ENCODE results near the gene SAXO1. TPM values are rescaled to one million over a fixed set of nuclear protein-coding genes. Genes with fewer than 3 reads are reported as not detected.

The SAXO1 gene
- total and polyA plus RNA-seq, 10 donors, result 0.02 to 0.89 (median 0.25) TPM; not detected in 4

- 35 to 56% (median 49%) methylated on average over 4 of the region's 4 CpGs for WGBS, 5 donors
- no peak for DNase-seq
- H3K36me3 ChIP-seq, result no peaks in the 10 kb centered on the region
- no peak overlapping the region for H3K4me3 ChIP-seq
- intact Hi-C loops (cut with DNase I; ENCODE audit: low total_unique reads), result no loop called here
- H3K9me3 ChIP-seq, result peaks cover 0 to 12% (median 5%) of the 10 kb centered on the region in 8 donors
- no peak overlapping the region for H3K27ac ChIP-seq
- no peaks in the 10 kb centered on the region for H3K27me3 ChIP-seq (replicated peaks in 1 of 7)
- H3K4me1 ChIP-seq, result no peaks in the 10 kb centered on the region
- no peak for TF ChIP-seq POLR2A (IDR thresholded peaks at IDR 0.05)
- TF ChIP-seq POLR2AphosphoS5 (IDR thresholded peaks at IDR 0.05), result no peak
- TF ChIP-seq CTCF (IDR thresholded peaks at IDR 0.05 in 8 of 11, conservative IDR thresholded peaks at IDR 0.05 in 3 of 11), result no peak
Measured at GRCh38 chr9:18890372-18890771, 142.6 kb downstream of the SAXO1 start.

- DNase-seq, result no peak
- H3K27ac ChIP-seq, result no peak overlapping the region
- H3K27me3 ChIP-seq (replicated peaks in 1 of 7), result no peaks in the 10 kb centered on the region
- WGBS, 5 donors, result 90 to 97% (median 96%) methylated on average over 5 to 12 of the region's 12 CpGs
- no peaks in the 10 kb centered on the region for H3K36me3 ChIP-seq
- intact Hi-C loops (cut with DNase I; ENCODE audit: low total_unique reads), result no loop called here
- no peak for TF ChIP-seq CTCF (IDR thresholded peaks at IDR 0.05 in 8 of 11, conservative IDR thresholded peaks at IDR 0.05 in 3 of 11)
- no peak for TF ChIP-seq POLR2AphosphoS5 (IDR thresholded peaks at IDR 0.05)
- TF ChIP-seq POLR2A (IDR thresholded peaks at IDR 0.05), result no peak
- no peak overlapping the region for H3K4me3 ChIP-seq
- peaks cover 0 to 3% (median 0%) of the 10 kb centered on the region in 8 donors for H3K9me3 ChIP-seq
- no peaks in the 10 kb centered on the region for H3K4me1 ChIP-seq
Measured at GRCh38 chr9:18889550-18889949, 143.5 kb downstream of the SAXO1 start.

- Histone ChIP-seq H3K4me1 (no peaks in the 10 kb centered on the region), H3K9me3 (peaks cover 0 to 4% (median 0%) of the 10 kb centered on the region in 8 donors), H3K36me3 (no peaks in the 10 kb centered on the region), H3K27me3 (replicated peaks in 1 of 7) (no peaks in the 10 kb centered on the region), H3K27ac (no peak overlapping the region), H3K4me3 (no peak overlapping the region)
- WGBS, 5 donors, result 83 to 96% (median 92%) methylated on average over 1 of the region's 1 CpG
- TF ChIP-seq POLR2AphosphoS5 (IDR thresholded peaks at IDR 0.05), result no peak
- TF ChIP-seq CTCF (IDR thresholded peaks at IDR 0.05 in 8 of 11, conservative IDR thresholded peaks at IDR 0.05 in 3 of 11), result no peak
- no peak for TF ChIP-seq POLR2A (IDR thresholded peaks at IDR 0.05)
- no peak for DNase-seq
- intact Hi-C loops (cut with DNase I; ENCODE audit: low total_unique reads), result no loop called here
Measured at GRCh38 chr9:18888290-18888689, 144.7 kb downstream of the SAXO1 start.

- no peak overlapping the region for H3K4me3 ChIP-seq
- no peak for DNase-seq
- 85 to 100% (median 97%) methylated on average over 1 of the region's 1 CpG for WGBS, 5 donors
- intact Hi-C loops (cut with DNase I; ENCODE audit: low total_unique reads), result no loop called here
- no peaks in the 10 kb centered on the region for H3K36me3 ChIP-seq
- TF ChIP-seq POLR2A (IDR thresholded peaks at IDR 0.05), result no peak
- no peak for TF ChIP-seq POLR2AphosphoS5 (IDR thresholded peaks at IDR 0.05)
- no peak for TF ChIP-seq CTCF (IDR thresholded peaks at IDR 0.05 in 8 of 11, conservative IDR thresholded peaks at IDR 0.05 in 3 of 11)
- H3K27me3 ChIP-seq (replicated peaks in 1 of 7), result no peaks in the 10 kb centered on the region
- H3K4me1 ChIP-seq, result no peaks in the 10 kb centered on the region
- H3K27ac ChIP-seq, result no peak overlapping the region
- H3K9me3 ChIP-seq, result peaks cover 0 to 11% (median 0%) of the 10 kb centered on the region in 8 donors
Measured at GRCh38 chr9:18887546-18887945, 145.5 kb downstream of the SAXO1 start.
